GM12878 (cell line): ENCODE data around the gene OR6C70. TPM values are rescaled to one million over a fixed set of nuclear protein-coding genes. Genes with fewer than 3 reads are reported as not detected.

Source experiments
- ATAC-seq: fragments of 200-7000 bp; cut with Tn5 transposase; 3 replicates; pipeline ENCODE4 v1.9.1; 2020; ENCODE audit warnings: mild to moderate bottlenecking, moderate library complexity
- BruUV-seq: library from RNA; stranded (reverse); fragments of 400-500 nt; replicated peaks from 2 replicates; lab custom pipeline; 2021; lab: Mats Ljungman, UMichigan
- CTCF ChIA-PET: fragments of 300-600 bp; sonication (Branson Sonifier 250); formaldehyde crosslinking; extraction: SDS; loops from one replicate; lab custom pipeline; 2021; ENCODE audit warnings: inconsistent platforms; lab: Yijun Ruan, JAX
- POLR2A ChIA-PET: fragments of 350-600 bp; formaldehyde crosslinking; extraction: SDS; loops from one replicate; lab custom pipeline; 2021; ENCODE audit warnings: inconsistent platforms; lab: Charles Lee
- RAD21 ChIA-PET: fragments of 300-600 bp; sonication (Branson Sonifier 250); formaldehyde crosslinking; loops from one replicate; lab custom pipeline; 2023; ENCODE audit warnings: antibody characterized with exemption; ENCODE audit not compliant: unreplicated experiment; lab: Charles Lee
- SMC1A ChIA-PET: fragments of 300-600 bp; sonication (Branson Sonifier 250); formaldehyde crosslinking; loops from one replicate; lab custom pipeline; 2023; ENCODE audit not compliant: unreplicated experiment, uncharacterized antibody; lab: Charles Lee
- DNase-seq: peaks from one replicate; pipeline ENCODE4 v3.0.0-alpha.2; 2011; ENCODE audit warnings: low read depth, low spot score
- FAIRE-seq: peaks from 3 replicates; lab custom pipeline; 2011; peaks lifted over from hg19 to GRCh38; lab: Jason Lieb, UNC
- H2AFZ ChIP-seq: 2 replicates; pipeline ENCODE4 v1.6.0; 2011; ENCODE audit warnings: low read depth, low read length, control low read depth; ENCODE audit not compliant: control insufficient read depth
- H3K27ac ChIP-seq: 2 replicates; pipeline ENCODE4 v1.5.1; 2011; ENCODE audit warnings: control low read depth; ENCODE audit not compliant: control insufficient read depth, insufficient read depth
- H3K27me3 ChIP-seq, 2 experiments: replicated peaks in 1 of 2; 2 replicates each; pipeline versions ENCODE4 v1.6.0 to v1.6.1; 2011; ENCODE audit warnings: low read length in 1 of 2; ENCODE audit not compliant: control insufficient read depth in 2 of 2, insufficient read depth in 2 of 2
- H3K36me3 ChIP-seq, 2 experiments: 2 replicates each; pipeline ENCODE4 v1.5.1; 2011; ENCODE audit warnings: low read length in 1 of 2; ENCODE audit not compliant: control insufficient read depth in 2 of 2, insufficient read depth in 2 of 2
- H3K4me1 ChIP-seq: 2 replicates; pipeline ENCODE4 v1.6.1; 2011; ENCODE audit warnings: mild to moderate bottlenecking, low read length, moderate library complexity, mixed read lengths; ENCODE audit not compliant: control insufficient read depth, insufficient read depth
- H3K4me2 ChIP-seq: 2 replicates; pipeline ENCODE4 v1.6.0; 2011; ENCODE audit warnings: control low read depth; ENCODE audit not compliant: control insufficient read depth, insufficient read depth
- H3K4me3 ChIP-seq: fragments of 200-600 bp; sonication (generic); 2 replicates; pipeline ENCODE4 v1.5.1; 2016
- H3K79me2 ChIP-seq: 2 replicates; pipeline ENCODE4 v1.6.0; 2011; ENCODE audit warnings: low read length; ENCODE audit not compliant: control insufficient read depth, insufficient read depth
- H3K9ac ChIP-seq: 2 replicates; pipeline ENCODE4 v1.8.0; 2011; ENCODE audit warnings: low read length, control low read depth, mixed read lengths; ENCODE audit not compliant: control insufficient read depth, insufficient read depth
- H3K9me3 ChIP-seq: replicated peaks from 3 replicates; pipeline ENCODE4 v1.5.1; 2011; ENCODE audit warnings: mild to moderate bottlenecking, low read length; ENCODE audit not compliant: control insufficient read depth, insufficient read depth
- H4K20me1 ChIP-seq: 2 replicates; pipeline ENCODE4 v1.6.0; 2011; ENCODE audit not compliant: control insufficient read depth, insufficient read depth
- E4F1 ChIP-seq: fragments of 450-650 bp; IDR thresholded peaks from 2 replicates; pipeline ENCODE4 v1.6.1; 2018; ENCODE audit warnings: borderline replicate concordance, mild to moderate bottlenecking; ENCODE audit not compliant: partially characterized antibody
- ETV6 ChIP-seq, 2 experiments: fragments of 450-650 bp in 1 of 2; IDR thresholded peaks in 1 of 2; conservative IDR thresholded peaks in 1 of 2; 2 replicates each; pipeline ENCODE4 v1.6.1; 2014; ENCODE audit warnings: antibody characterized with exemption in 1 of 2, borderline replicate concordance in 1 of 2, low read depth in 1 of 2, mild to moderate bottlenecking in 1 of 2, moderate library complexity in 1 of 2
- JUNB ChIP-seq: IDR thresholded peaks from 2 replicates; pipeline ENCODE4 v1.6.1; 2016; ENCODE audit warnings: antibody characterized with exemption, mild to moderate bottlenecking
- MEF2A ChIP-seq: IDR thresholded peaks from 2 replicates; pipeline ENCODE4 v1.6.1; 2011; ENCODE audit warnings: low read depth, mild to moderate bottlenecking, low read length, moderate library complexity; ENCODE audit not compliant: insufficient read depth
- NFXL1 ChIP-seq: fragments of 450-650 bp; IDR thresholded peaks from 2 replicates; pipeline ENCODE4 v1.6.1; 2017; ENCODE audit warnings: antibody characterized with exemption, mild to moderate bottlenecking, borderline replicate concordance
- POLR2AphosphoS5 ChIP-seq: IDR thresholded peaks from 2 replicates; pipeline ENCODE4 v1.6.1; 2011; ENCODE audit warnings: mild to moderate bottlenecking, low read length, inconsistent platforms
- SP1 ChIP-seq: IDR thresholded peaks from one replicate; pipeline ENCODE4 v1.6.1; 2011; ENCODE audit warnings: low read depth, low read length
- SPI1 ChIP-seq: IDR thresholded peaks from 2 replicates; pipeline ENCODE4 v1.6.1; 2011; ENCODE audit warnings: low read depth, mild to moderate bottlenecking, low read length, moderate library complexity, borderline replicate concordance; ENCODE audit not compliant: insufficient read depth
- TAF1 ChIP-seq: IDR thresholded peaks from 2 replicates; pipeline ENCODE4 v1.6.1; 2011; ENCODE audit warnings: mild to moderate bottlenecking, low read depth, low read length, borderline replicate concordance
- ZBED1 ChIP-seq: IDR thresholded peaks from 2 replicates; pipeline ENCODE4 v1.6.1; 2016; ENCODE audit warnings: borderline replicate concordance
- ZSCAN29 ChIP-seq: fragments of 450-650 bp; IDR thresholded peaks from 2 replicates; pipeline ENCODE4 v1.6.1; 2017; ENCODE audit warnings: mild to moderate bottlenecking, moderate library complexity
- WGBS: methylation state at CpG from one replicate; pipeline ENCODE4 v1.1.6; 2016; ENCODE audit warnings: low lambda C conversion rate; ENCODE audit not compliant: insufficient replicate concordance, insufficient coverage; ENCODE audit errors: missing lambda C conversion rate; 5-methylcytosine and 5-hydroxymethylcytosine counted together
- in situ Hi-C: fragments of 300-500 bp; cut with MboI; formaldehyde crosslinking; loops from 9 replicates; pipeline ENCODE4 v1.14.3; 2018; ENCODE audit warnings: mixed read lengths
- intact Hi-C: fragments of 100-400 bp; cut with micrococcal nuclease; formaldehyde crosslinking; loops from one replicate; pipeline ENCODE4 v1.14.2; 2022; ENCODE audit not compliant: unreplicated experiment
- polyA plus RNA-seq, 11 experiments: library from polyadenylated mRNA; depleted of rRNA in 4 of 11; unstranded in 6 of 11; stranded (reverse) in 5 of 11; fragments of >200 nt; fragmentation: Nextera tagmentation in 4 of 11; fragmentation: Illumina TruSeq in 1 of 11; extraction: Ambion mirVana in 4 of 11; extraction: Trizol in 1 of 11; gene quantifications; 1 replicate in 1 of 11; 2 replicates in 10 of 11; pipeline versions ENCODE4 v1.2.1 to v1.2.3, GENCODE V29; 2011 to 2016; ENCODE audit warnings: inconsistent platforms in 2 of 11, missing spikeins in 2 of 11, low read depth in 1 of 11
- total RNA-seq, 4 experiments: library from RNA; depleted of rRNA in 3 of 4; stranded (reverse); fragments of >200 nt in 3 of 4; fragmentation: Illumina TruSeq in 1 of 4; extraction: Trizol in 1 of 4; gene quantifications; 2 replicates each; pipeline versions ENCODE4 v1.2.1 to v1.2.3, GENCODE V29; 2013 to 2021

Gene OR6C70
- total and polyA plus RNA-seq, 10 of the 15 experiments (the other 5 are each of a cell fraction or from before 2014, with no cell fraction given): not detected

- Histone ChIP-seq H3K9ac (no peak overlapping the region), H3K4me1 (peaks cover 7% of the 10 kb centered on the region; the same call in 1 of the 2 replicates), H2AFZ (no peak overlapping the region), H3K79me2 (no peaks in the 10 kb centered on the region), H3K27ac (no peak overlapping the region), H3K27me3 (no peaks in the 10 kb centered on the region), H4K20me1 (no peaks in the 10 kb centered on the region), H3K36me3 (no peaks in the 10 kb centered on the region), H3K4me3 (no peak overlapping the region), H3K4me2 (no peak overlapping the region), H3K9me3 (no peaks in the 10 kb centered on the region)
- ATAC-seq (no peak), DNase-seq (no peak), FAIRE-seq (no peak)
- in situ Hi-C loops (no loop called here), intact Hi-C loops (no loop called here)
- no peak for TF ChIP-seq SP1
- no peak for TF ChIP-seq ZBED1
- TF ChIP-seq TAF1: no peak
- no peak for TF ChIP-seq POLR2AphosphoS5
- TF ChIP-seq ZSCAN29: no peak
- no peak for TF ChIP-seq NFXL1
- POLR2A ChIA-PET: no interaction called here
- SMC1A ChIA-PET: no interaction called here
- RAD21 ChIA-PET: no interaction called here
- WGBS: 42% methylated on average over 2 of the region's 2 CpGs
- CTCF ChIA-PET: interaction anchor here (1.1 kb wide), 1 partner anchor 150 kb away, joined by 3 read pairs; no protein-coding TSS in a partner anchor
- no TSS peak for BruUV-seq
Measured at GRCh38 chr12:55469291-55469690, 647 bp downstream of the OR6C70 start.

GRCh38 chr12:55467836-55468235 is 2.1 kb downstream of the OR6C70 start:
- Histone ChIP-seq H3K9me3 (no peaks in the 10 kb centered on the region), H3K27me3 (no peaks in the 10 kb centered on the region), H3K27ac (no peak overlapping the region), H3K4me3 (no peak overlapping the region), H3K36me3 (no peaks in the 10 kb centered on the region), H2AFZ (no peak overlapping the region), H3K4me1 (peaks cover 7% of the 10 kb centered on the region; the same call in 1 of the 2 replicates), H3K9ac (no peak overlapping the region), H3K79me2 (no peaks in the 10 kb centered on the region), H3K4me2 (no peak overlapping the region), H4K20me1 (no peaks in the 10 kb centered on the region)
- RAD21 ChIA-PET: no interaction called here
- CTCF ChIA-PET: no interaction called here
- 0% methylated on average over 2 of the region's 2 CpGs for WGBS
- POLR2A ChIA-PET: no interaction called here
- ATAC-seq (peak; percentile 36; the same call in 1 of the 3 replicates), DNase-seq (no peak), FAIRE-seq (no peak)
- in situ Hi-C loops (no loop called here), intact Hi-C loops (no loop called here)
- TF ChIP-seq MEF2A (0 out of 2 replicates have a peak, but pooled peaks have one; percentile 30), E4F1 (no peak), JUNB (0 out of 2 replicates have a peak, but pooled peaks have one; percentile 16), SPI1 (0 out of 2 replicates have a peak, but pooled peaks have one; percentile 24), ETV6 (conservative IDR thresholded peaks at IDR 0.05 in 1 of 2, IDR thresholded peaks at IDR 0.05 in 1 of 2; ENCODE audit: borderline replicate concordance in 1 of 2, low read depth in 1 of 2) (peak in 1 of 2 experiments; percentile 70; a peak in 1 of 4 replicates)
- SMC1A ChIA-PET: interaction anchor here (0.7 kb wide), 1 partner anchor 30 kb away, joined by 3 read pairs; no protein-coding TSS in a partner anchor
- no TSS peak for BruUV-seq
